H1 (cell line): ENCODE data around the gene ISL2. TPM values are rescaled to one million over a fixed set of nuclear protein-coding genes. Genes with fewer than 3 reads are reported as not detected.

Source experiments
- CTCF ChIA-PET: fragments of 300-600 bp; sonication (Branson Sonifier 250); formaldehyde crosslinking; loops from one replicate; lab custom pipeline; 2021; ENCODE audit not compliant: partially characterized antibody; lab: Charles Lee
- POLR2A ChIA-PET: fragments of 300-600 bp; sonication (Branson Sonifier 250); formaldehyde crosslinking; loops from one replicate; lab custom pipeline; 2021; ENCODE audit warnings: inconsistent platforms; ENCODE audit not compliant: partially characterized antibody; lab: Charles Lee
- DNase-seq, 2 experiments: peaks; one replicate each; pipeline versions ENCODE4 v3.0.0 to v3.0.0-alpha.2; 2010 to 2022; ENCODE audit warnings: low spot score in 2 of 2, low read depth in 1 of 2, mixed read lengths in 1 of 2
- FAIRE-seq: peaks from 2 replicates; lab custom pipeline; 2011; peaks lifted over from hg19 to GRCh38; lab: Jason Lieb, UNC
- H2AFZ ChIP-seq: 2 replicates; pipeline ENCODE4 v1.8.1; 2012; ENCODE audit warnings: low read length, inconsistent platforms
- H2AK5ac ChIP-seq: 2 replicates; pipeline ENCODE4 v1.6.1; 2013; ENCODE audit warnings: low read depth, low read length
- H2BK120ac ChIP-seq: replicated peaks from 2 replicates; pipeline ENCODE3; 2013; ENCODE audit warnings: low read depth, low read length, inconsistent platforms
- H2BK12ac ChIP-seq: 2 replicates; pipeline ENCODE4 v1.6.1; 2013; ENCODE audit warnings: low read depth, low read length
- H2BK15ac ChIP-seq: 2 replicates; pipeline ENCODE4 v1.6.1; 2013; ENCODE audit warnings: low read length
- H2BK20ac ChIP-seq: 2 replicates; pipeline ENCODE4 v1.6.1; 2013; ENCODE audit warnings: low read length
- H2BK5ac ChIP-seq: 2 replicates; pipeline ENCODE4 v1.6.1; 2013; ENCODE audit warnings: low read depth, low read length
- H3K14ac ChIP-seq: 2 replicates; pipeline ENCODE4 v1.6.1; 2013; ENCODE audit warnings: inconsistent platforms; ENCODE audit not compliant: insufficient read length
- H3K18ac ChIP-seq: 2 replicates; pipeline ENCODE4 v1.6.1; 2013; ENCODE audit warnings: low read length; ENCODE audit errors: extremely low read depth
- H3K23ac ChIP-seq: 2 replicates; pipeline ENCODE4 v1.6.1; 2013; ENCODE audit warnings: inconsistent platforms; ENCODE audit not compliant: insufficient read length
- H3K23me2 ChIP-seq: 2 replicates; pipeline ENCODE4 v1.6.1; 2013; ENCODE audit warnings: low read depth, low read length
- H3K27ac ChIP-seq: 2 replicates; pipeline ENCODE4 v1.6.1; 2011; ENCODE audit warnings: low read depth, low read length, inconsistent platforms
- H3K27me3 ChIP-seq, 4 experiments: replicated peaks in 1 of 4; 1 replicate in 1 of 4; 2 replicates in 3 of 4; pipeline versions ENCODE4 v1.6.1 to v1.8.1; 2011 to 2013; ENCODE audit warnings: low read length in 3 of 4, mild to moderate bottlenecking in 3 of 4, inconsistent platforms in 2 of 4, mixed read lengths in 2 of 4, moderate library complexity in 1 of 4; ENCODE audit not compliant: control insufficient read depth in 3 of 4, insufficient read depth in 3 of 4; ENCODE audit errors: extremely low read depth in 1 of 4
- H3K36me3 ChIP-seq, 4 experiments: 2 replicates each; pipeline versions ENCODE4 v1.6.1 to v1.8.1; 2011 to 2013; ENCODE audit warnings: mild to moderate bottlenecking in 4 of 4, low read length in 3 of 4, moderate library complexity in 2 of 4, control low read depth in 1 of 4, inconsistent platforms in 1 of 4; ENCODE audit not compliant: insufficient read depth in 4 of 4, control insufficient read depth in 2 of 4
- H3K4ac ChIP-seq: replicated peaks from 2 replicates; pipeline ENCODE3; 2013; ENCODE audit warnings: low read length, low read depth, mixed read lengths, inconsistent platforms; ENCODE audit not compliant: insufficient read length
- H3K4me1 ChIP-seq, 4 experiments: replicated peaks in 1 of 4; 1 replicate in 1 of 4; 2 replicates in 3 of 4; pipeline versions ENCODE4 v1.6.1 to v1.8.1; 2011 to 2013; ENCODE audit warnings: low read length in 3 of 4, inconsistent platforms in 2 of 4, mixed read lengths in 1 of 4; ENCODE audit not compliant: insufficient read depth in 4 of 4, control insufficient read depth in 3 of 4
- H3K4me2 ChIP-seq, 2 experiments: 2 replicates each; pipeline versions ENCODE4 v1.6.1 to v1.8.1; 2011 to 2013; ENCODE audit warnings: low read depth in 2 of 2, low read length in 2 of 2, control low read depth in 1 of 2, inconsistent platforms in 1 of 2, mild to moderate bottlenecking in 1 of 2; ENCODE audit not compliant: insufficient read depth in 1 of 2
- H3K4me3 ChIP-seq, 4 experiments: fragments of 200-600, 300-600 bp in 1 of 4; sonication (generic), shearing (Covaris generic), sonication (Bioruptor Twin) in 1 of 4; 2 replicates each; pipeline versions ENCODE4 v1.5.1 to v1.8.1; 2011 to 2016; ENCODE audit warnings: low read length in 4 of 4, low read depth in 3 of 4, control low read depth in 2 of 4, inconsistent platforms in 2 of 4, mild to moderate bottlenecking in 2 of 4, mixed read lengths in 1 of 4, moderate library complexity in 1 of 4; ENCODE audit not compliant: insufficient read depth in 2 of 4; ENCODE audit errors: extremely low read depth in 1 of 4
- H3K56ac ChIP-seq: replicated peaks from 2 replicates; pipeline ENCODE3; 2013; ENCODE audit warnings: low read depth, mild to moderate bottlenecking, mixed read lengths, low read length, inconsistent platforms; ENCODE audit not compliant: insufficient read length
- H3K79me1 ChIP-seq: 2 replicates; pipeline ENCODE4 v1.6.1; 2013; ENCODE audit warnings: low read depth, low read length, control low read depth
- H3K79me2 ChIP-seq, 2 experiments: 2 replicates each; pipeline versions ENCODE4 v1.6.1 to v1.8.1; 2012 to 2013; ENCODE audit warnings: low read length in 2 of 2, mild to moderate bottlenecking in 2 of 2, inconsistent platforms in 1 of 2; ENCODE audit not compliant: insufficient read depth in 2 of 2, control insufficient read depth in 1 of 2
- H3K9ac ChIP-seq, 4 experiments: replicated peaks in 1 of 4; 1 replicate in 1 of 4; 2 replicates in 3 of 4; pipeline versions ENCODE4 v1.6.1 to v1.8.1; 2011 to 2013; ENCODE audit warnings: low read depth in 3 of 4, low read length in 3 of 4, control low read depth in 2 of 4, mild to moderate bottlenecking in 2 of 4, moderate library complexity in 2 of 4, inconsistent platforms in 1 of 4; ENCODE audit errors: extremely low read depth in 1 of 4
- H3K9me3 ChIP-seq, 2 experiments: 2 replicates each; pipeline versions ENCODE4 v1.6.1 to v1.8.1; 2012 to 2013; ENCODE audit warnings: mild to moderate bottlenecking in 2 of 2, moderate library complexity in 2 of 2, control low read depth in 1 of 2, inconsistent platforms in 1 of 2, low read depth in 1 of 2, low read length in 1 of 2, mixed read lengths in 1 of 2; ENCODE audit not compliant: insufficient read depth in 2 of 2
- H4K20me1 ChIP-seq, 2 experiments: replicated peaks in 1 of 2; 2 replicates each; pipeline versions ENCODE3 to v1.8.1; 2011 to 2013; ENCODE audit warnings: inconsistent platforms in 2 of 2, low read length in 2 of 2, mild to moderate bottlenecking in 1 of 2; ENCODE audit not compliant: insufficient read depth in 2 of 2, control insufficient read depth in 1 of 2
- H4K5ac ChIP-seq: 2 replicates; pipeline ENCODE4 v1.6.1; 2013; ENCODE audit warnings: low read length, low read depth, mixed read lengths, inconsistent platforms; ENCODE audit not compliant: insufficient read length
- H4K8ac ChIP-seq: 2 replicates; pipeline ENCODE4 v1.8.0; 2013; ENCODE audit warnings: mild to moderate bottlenecking, moderate library complexity, low read length, inconsistent platforms; ENCODE audit not compliant: insufficient read depth; ENCODE audit errors: extremely low read depth
- H4K91ac ChIP-seq: replicated peaks from 2 replicates; pipeline ENCODE3; 2013; ENCODE audit warnings: low read length, mixed read lengths, inconsistent platforms; ENCODE audit not compliant: insufficient read length
- PHF8 ChIP-seq: fragments of 200-600 bp; sonication (generic); conservative IDR thresholded peaks from 2 replicates; pipeline ENCODE4 v1.7.1; 2012; ENCODE audit warnings: low read depth, mild to moderate bottlenecking, inconsistent platforms, low read length, moderate library complexity
- SP4 ChIP-seq: IDR thresholded peaks from 2 replicates; pipeline ENCODE4 v1.6.1; 2012; ENCODE audit warnings: low read length, inconsistent platforms
- WGBS, 2 experiments: shearing (Covaris generic) in 1 of 2; methylation state at CpG; one replicate each; pipeline versions ENCODE4 v1.1.6 to v1.1.7; 2013 to 2015; ENCODE audit warnings: low lambda C conversion rate in 2 of 2, mixed read lengths in 2 of 2, inconsistent platforms in 1 of 2, low coverage in 1 of 2, missing lambda C conversion rate in 1 of 2; ENCODE audit not compliant: insufficient replicate concordance in 2 of 2, insufficient coverage in 1 of 2, insufficient read length in 1 of 2; ENCODE audit errors: extremely low coverage in 1 of 2, missing lambda C conversion rate in 1 of 2; 5-methylcytosine and 5-hydroxymethylcytosine counted together
- polyA plus RNA-seq, 7 experiments: library from polyadenylated mRNA; depleted of rRNA in 3 of 7; stranded (reverse) in 5 of 7; unstranded in 2 of 7; fragments of >200 nt in 5 of 7; fragments of 200-250 nt in 2 of 7; gene quantifications; 1 replicate in 5 of 7; 2 replicates in 1 of 7; 4 replicates in 1 of 7; pipeline versions ENCODE4 v1.2.1 to v1.2.3, GENCODE V29; 2011 to 2013; ENCODE audit warnings: missing spikeins in 2 of 7, mixed read lengths in 2 of 7
- total RNA-seq: library from RNA; stranded (reverse); fragmentation: NEBNext Ultra II Directional; extraction: Animal tissue kit (Norgen Biotek cat#: 25700); gene quantifications from 2 replicates; pipeline ENCODE4 v1.2.1, GENCODE V29; 2021

Gene ISL2
- total and polyA plus RNA-seq, 2 of the 8 experiments (the other 6 are each of a cell fraction or from before 2014, with no cell fraction given): 0.32 to 0.99 TPM

GRCh38 chr15:76380249-76380648 lies 43.7 kb downstream of the ISL2 start:
- no peak overlapping the region for H2BK12ac ChIP-seq
- POLR2A ChIA-PET: interaction anchor here (1.4 kb wide), 1 partner anchor 9 kb away, joined by 3 read pairs; no protein-coding TSS in a partner anchor
- H4K5ac ChIP-seq: no peak overlapping the region
- H4K20me1 ChIP-seq: no peaks in the 10 kb centered on the region
- H3K23me2 ChIP-seq: no peaks in the 10 kb centered on the region
- no peaks in the 10 kb centered on the region; a peak in 1 of 4 replicates for H3K9me3 ChIP-seq
- no peak overlapping the region for H2AK5ac ChIP-seq
- no peak overlapping the region for H4K91ac ChIP-seq
- H3K56ac ChIP-seq: no peak overlapping the region
- no peaks in the 10 kb centered on the region for H3K27me3 ChIP-seq
- no peaks in the 10 kb centered on the region for H3K4me1 ChIP-seq
- FAIRE-seq (no peak), DNase-seq (no peak)
- no peak overlapping the region for H3K14ac ChIP-seq
- H3K4me2 ChIP-seq: no peak overlapping the region
- no peak overlapping the region for H2BK120ac ChIP-seq
- H2BK20ac ChIP-seq: no peak overlapping the region
- H2AFZ ChIP-seq: no peak overlapping the region
- TF ChIP-seq PHF8 (no peak), SP4 (no peak)
- CTCF ChIA-PET: interaction anchor here (1.3 to 1.4 kb wide), 2 partner anchors 11 to 17 kb away, joined by 3 read pairs; no protein-coding TSS in a partner anchor
- H3K36me3 ChIP-seq: no peaks in the 10 kb centered on the region
- no peak overlapping the region for H3K27ac ChIP-seq
- no peaks in the 10 kb centered on the region for H3K79me1 ChIP-seq
- no peak overlapping the region for H4K8ac ChIP-seq
- no peak overlapping the region for H3K23ac ChIP-seq
- no peaks in the 10 kb centered on the region for H3K79me2 ChIP-seq
- WGBS, 2 experiments: 76% methylated on average over 1 of the region's 1 CpG; no CpG with 5 or more reads in 1 of the 2 experiments
- H2BK5ac ChIP-seq: no peak overlapping the region
- no peak overlapping the region for H3K18ac ChIP-seq
- H2BK15ac ChIP-seq: no peak overlapping the region
- H3K9ac ChIP-seq: no peak overlapping the region
- H3K4ac ChIP-seq: no peak overlapping the region
- no peak overlapping the region for H3K4me3 ChIP-seq
